Measurements from ENCODE around the gene KIAA0040.

- TF ChIP-seq YY1 (IDR thresholded peaks at IDR 0.05; ENCODE audit: insufficient read depth, insufficient read length) (no peak), ZNF274 (IDR thresholded peaks at IDR 0.05; ENCODE audit: low read depth, low read length) (no peak)
Observed at GRCh38 chr1:175185903-175186302, 6.7 kb downstream of the KIAA0040 start.
